ENCODE measurements around the gene MBNL1.

DNA sequence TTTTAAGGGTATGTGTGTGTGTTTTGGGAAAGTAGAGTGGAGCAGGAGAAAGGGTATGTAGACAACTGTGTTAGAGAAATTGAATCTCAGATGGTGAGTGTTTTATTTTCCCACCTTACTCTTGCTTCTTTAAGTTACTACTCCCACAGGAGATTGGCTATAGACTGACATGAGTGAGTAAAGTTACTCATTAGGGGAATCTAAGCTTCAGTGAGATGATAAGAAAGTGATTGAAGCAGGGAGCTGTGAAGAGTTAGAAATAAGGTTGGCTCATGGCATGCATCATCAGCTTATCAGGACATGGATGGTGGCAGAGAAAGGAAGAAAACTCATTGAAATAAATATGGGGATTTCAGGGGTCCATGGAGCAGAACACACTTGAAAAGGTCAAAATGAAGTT lies 88.9 kb downstream of the MBNL1 start:
- TF ChIP-seq ZFP30 (CRISPR knock-in tag; IDR thresholded peaks at IDR 0.05) (no peak), ZC3H10 (CRISPR knock-in tag; IDR thresholded peaks at IDR 0.05) (no peak), ARNTL (CRISPR knock-in tag; IDR thresholded peaks at IDR 0.05; ENCODE audit: borderline replicate concordance, low read depth) (no peak), RARB (CRISPR knock-in tag; IDR thresholded peaks at IDR 0.05) (no peak), TSHZ2 (CRISPR knock-in tag; IDR thresholded peaks at IDR 0.05) (no peak), OSR1 (CRISPR knock-in tag; IDR thresholded peaks at IDR 0.05) (no peak), ZFP3 (CRISPR knock-in tag; IDR thresholded peaks at IDR 0.05) (no peak), BACH2 (CRISPR knock-in tag; IDR thresholded peaks at IDR 0.05; ENCODE audit: borderline replicate concordance) (no peak)
- TF ChIP-seq, protein P1, sequence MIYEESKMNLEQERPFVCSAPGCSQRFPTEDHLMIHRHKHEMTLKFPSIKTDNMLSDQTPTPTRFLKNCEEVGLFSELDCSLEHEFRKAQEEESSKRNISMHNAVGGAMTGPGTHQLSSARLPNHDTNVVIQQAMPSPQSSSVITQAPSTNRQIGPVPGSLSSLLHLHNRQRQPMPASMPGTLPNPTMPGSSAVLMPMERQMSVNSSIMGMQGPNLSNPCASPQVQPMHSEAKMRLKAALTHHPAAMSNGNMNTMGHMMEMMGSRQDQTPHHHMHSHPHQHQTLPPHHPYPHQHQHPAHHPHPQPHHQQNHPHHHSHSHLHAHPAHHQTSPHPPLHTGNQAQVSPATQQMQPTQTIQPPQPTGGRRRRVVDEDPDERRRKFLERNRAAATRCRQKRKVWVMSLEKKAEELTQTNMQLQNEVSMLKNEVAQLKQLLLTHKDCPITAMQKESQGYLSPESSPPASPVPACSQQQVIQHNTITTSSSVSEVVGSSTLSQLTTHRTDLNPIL (CRISPR knock-in tag; IDR thresholded peaks at IDR 0.05; ENCODE audit: low read depth) = no peak
- TF ChIP-seq, protein P2, sequence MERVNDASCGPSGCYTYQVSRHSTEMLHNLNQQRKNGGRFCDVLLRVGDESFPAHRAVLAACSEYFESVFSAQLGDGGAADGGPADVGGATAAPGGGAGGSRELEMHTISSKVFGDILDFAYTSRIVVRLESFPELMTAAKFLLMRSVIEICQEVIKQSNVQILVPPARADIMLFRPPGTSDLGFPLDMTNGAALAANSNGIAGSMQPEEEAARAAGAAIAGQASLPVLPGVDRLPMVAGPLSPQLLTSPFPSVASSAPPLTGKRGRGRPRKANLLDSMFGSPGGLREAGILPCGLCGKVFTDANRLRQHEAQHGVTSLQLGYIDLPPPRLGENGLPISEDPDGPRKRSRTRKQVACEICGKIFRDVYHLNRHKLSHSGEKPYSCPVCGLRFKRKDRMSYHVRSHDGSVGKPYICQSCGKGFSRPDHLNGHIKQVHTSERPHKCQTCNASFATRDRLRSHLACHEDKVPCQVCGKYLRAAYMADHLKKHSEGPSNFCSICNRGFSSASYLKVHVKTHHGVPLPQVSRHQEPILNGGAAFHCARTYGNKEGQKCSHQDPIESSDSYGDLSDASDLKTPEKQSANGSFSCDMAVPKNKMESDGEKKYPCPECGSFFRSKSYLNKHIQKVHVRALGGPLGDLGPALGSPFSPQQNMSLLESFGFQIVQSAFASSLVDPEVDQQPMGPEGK (CRISPR knock-in tag; IDR thresholded peaks at IDR 0.05; ENCODE audit: borderline replicate concordance) = no peak
- TF ChIP-seq, protein P3, sequence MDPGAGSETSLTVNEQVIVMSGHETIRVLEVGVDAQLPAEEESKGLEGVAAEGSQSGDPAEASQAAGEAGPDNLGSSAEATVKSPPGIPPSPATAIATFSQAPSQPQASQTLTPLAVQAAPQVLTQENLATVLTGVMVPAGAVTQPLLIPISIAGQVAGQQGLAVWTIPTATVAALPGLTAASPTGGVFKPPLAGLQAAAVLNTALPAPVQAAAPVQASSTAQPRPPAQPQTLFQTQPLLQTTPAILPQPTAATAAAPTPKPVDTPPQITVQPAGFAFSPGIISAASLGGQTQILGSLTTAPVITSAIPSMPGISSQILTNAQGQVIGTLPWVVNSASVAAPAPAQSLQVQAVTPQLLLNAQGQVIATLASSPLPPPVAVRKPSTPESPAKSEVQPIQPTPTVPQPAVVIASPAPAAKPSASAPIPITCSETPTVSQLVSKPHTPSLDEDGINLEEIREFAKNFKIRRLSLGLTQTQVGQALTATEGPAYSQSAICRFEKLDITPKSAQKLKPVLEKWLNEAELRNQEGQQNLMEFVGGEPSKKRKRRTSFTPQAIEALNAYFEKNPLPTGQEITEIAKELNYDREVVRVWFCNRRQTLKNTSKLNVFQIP (CRISPR knock-in tag; IDR thresholded peaks at IDR 0.05; ENCODE audit: borderline replicate concordance, low read depth) = no peak
